ENCODE measurements around the gene PWWP2B.

Gene PWWP2B

DNA sequence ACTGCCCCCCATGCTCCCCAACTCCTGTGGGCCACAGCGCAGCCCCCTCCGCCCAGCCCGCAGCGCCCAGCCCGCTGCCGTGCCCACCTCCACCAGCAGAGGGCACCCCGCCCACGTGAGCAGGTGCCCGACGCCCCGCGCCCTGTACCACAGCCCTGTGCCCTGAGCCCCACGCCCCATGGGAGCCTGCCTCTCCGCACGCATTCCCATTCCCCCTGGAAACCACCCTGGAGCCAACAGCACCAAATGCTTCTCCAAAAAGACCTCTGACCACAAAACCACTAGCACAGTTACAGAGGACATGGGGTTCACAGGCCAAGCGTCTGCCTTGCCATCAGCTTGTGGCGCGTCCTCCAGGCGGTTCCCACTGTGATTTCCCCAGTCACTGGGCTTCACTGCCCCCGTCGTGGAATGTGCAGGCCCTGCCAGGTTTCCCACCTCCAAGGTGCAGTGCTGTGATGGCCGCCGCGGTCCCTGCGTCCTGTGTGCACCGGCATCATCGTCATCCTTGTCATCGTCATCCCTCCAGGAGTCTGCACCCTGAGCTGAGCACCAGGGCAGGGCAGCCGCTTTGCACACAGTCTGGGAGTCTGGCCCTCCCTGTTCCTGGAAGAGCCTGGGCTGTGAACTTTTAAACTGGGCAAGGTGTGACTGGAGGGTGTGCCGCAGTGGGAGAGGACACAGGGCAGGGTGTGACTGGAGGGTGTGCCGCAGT, 61.7 kb downstream of the PWWP2B start:
- DNase-seq (ENCODE audit: low read depth in 2 of 2), result no peak

DNA sequence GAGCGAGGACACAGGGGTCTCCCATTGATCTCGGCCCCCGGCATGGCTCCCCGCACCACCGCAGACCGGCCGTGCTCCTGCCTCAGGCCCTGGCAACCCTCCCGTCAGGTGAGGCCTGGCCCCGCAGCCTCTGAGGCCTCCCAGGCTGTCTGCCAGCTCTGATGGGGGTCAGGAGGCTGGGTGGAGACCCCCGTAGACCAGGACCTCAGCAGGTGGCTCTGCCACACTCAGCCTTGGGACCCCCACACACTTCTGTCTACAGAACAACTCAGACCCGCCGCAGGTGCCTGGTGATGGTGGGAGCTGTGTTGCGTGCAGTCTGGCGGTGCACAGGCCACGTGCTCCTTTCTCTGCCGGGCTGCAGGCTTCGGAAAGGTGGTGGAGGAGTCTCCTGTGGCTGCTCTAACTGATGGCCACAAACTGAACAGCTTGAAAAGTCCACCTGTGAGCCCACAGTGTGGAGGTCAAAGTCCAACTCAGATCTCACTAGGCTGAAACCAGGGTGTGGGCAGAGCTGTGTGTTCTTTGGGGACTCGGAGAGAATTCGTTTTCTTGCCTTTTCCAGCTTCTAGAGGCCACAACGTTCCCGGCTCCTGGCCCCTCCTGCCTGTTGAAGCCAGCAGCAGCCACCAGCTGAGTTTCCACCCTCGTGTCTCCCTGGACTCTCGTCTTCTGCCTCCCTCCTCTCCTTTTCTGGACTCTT, 62.5 kb downstream of the PWWP2B start:
- DNase-seq (ENCODE audit: low read depth in 2 of 2), result no peak

DNA sequence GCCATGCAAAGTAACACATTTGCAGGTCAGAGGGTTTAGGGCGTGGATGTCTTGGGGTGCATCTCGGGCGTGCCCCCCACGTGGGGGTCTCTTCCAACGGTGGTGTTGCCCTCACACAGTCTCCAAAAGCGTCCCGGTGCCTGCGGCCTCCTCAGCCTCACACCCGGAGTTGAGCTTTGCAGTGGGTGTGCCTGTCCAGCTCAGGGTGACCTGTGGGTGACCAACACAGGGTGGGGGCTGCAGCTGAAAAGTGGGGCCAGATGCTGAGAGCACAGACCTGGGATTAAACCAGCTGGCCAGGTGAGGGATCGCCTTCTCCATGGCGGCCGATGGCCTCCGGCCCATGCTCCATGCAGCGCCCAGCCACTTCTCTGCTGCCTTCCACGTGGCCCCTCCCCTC, 63.1 kb downstream of the PWWP2B start:
- no peak for DNase-seq (ENCODE audit: low read depth in 2 of 2)

DNA sequence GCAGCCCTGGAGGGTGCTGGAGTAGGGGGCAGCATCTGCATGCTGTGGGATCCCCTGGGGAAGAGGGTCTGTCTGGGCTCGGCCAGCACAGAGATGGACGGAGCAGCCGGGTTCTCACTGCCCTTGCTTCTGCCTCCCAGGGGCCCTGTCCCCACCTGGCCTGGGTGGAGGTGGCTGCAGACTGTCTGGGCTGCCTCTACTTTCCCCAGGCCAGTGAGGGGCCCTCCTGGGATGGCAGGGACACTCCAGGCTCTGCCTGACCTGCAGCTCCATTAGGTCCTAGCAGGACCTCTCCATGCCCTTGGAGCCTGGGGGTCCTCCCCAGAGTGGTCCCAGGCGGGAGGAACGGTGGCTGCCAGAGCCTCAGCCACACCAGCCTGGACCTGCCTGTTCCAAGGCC, 63.7 kb downstream of the PWWP2B start:
- DNase-seq (ENCODE audit: low read depth in 2 of 2), result no peak

DNA sequence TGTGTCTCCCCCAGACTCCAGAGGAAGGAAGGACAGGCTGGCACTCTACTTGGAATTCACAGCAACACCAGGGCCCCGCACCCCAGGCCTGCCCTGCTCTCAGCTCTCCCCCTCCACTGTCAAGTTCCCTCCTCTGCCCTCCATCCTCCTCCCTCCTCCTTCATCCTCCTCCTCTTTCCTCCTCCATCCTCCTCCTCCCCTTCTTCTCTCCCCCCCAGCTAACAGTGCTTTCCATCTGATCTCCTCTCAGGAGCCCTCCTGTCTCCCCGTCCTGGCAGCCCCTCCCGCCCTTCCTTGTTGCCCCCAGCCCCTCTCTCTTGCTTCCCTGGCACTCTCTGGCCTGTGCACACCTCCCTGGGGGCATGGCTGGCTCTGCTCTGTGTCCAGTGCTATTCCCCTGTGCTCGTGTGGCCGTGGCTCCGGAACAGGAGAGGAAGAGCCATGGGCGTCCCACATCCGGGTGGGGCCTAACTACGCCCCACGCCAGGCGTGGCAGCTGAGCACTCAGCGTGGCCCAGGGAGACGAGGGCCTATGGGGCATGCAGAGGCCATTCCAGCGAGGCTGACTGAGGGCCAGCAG, 64.2 kb downstream of the PWWP2B start:
- DNase-seq (ENCODE audit: low read depth in 2 of 2), result no peak

DNA sequence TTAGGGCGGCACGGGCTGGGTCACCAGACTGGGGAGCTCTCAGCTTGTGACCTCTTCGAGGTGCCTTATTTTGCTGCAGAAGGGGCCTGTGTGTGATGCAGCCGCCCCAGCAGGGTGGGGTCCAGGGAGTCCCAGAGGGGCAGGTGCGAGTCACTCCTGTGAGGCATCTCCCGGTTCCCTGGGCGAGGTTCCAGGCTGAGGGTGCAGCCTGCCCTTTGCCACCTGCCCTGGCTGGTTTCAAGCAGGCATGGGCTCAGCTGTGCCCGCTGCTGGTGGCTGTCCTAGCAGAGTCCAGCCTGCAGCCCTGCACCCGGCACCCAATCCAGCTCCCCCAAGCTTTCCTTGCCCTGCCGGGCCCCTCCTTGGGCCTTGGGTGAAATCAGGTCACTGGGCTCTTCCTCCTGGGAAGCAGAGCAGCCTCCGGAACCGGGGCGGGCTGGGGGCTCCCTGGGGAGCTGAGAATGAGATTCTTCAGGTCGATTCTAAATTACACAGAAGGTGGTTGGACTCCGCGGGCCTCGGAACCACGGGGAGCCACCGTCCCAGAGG, 64.8 kb downstream of the PWWP2B start:
- no peak for DNase-seq (ENCODE audit: low read depth in 2 of 2)

DNA sequence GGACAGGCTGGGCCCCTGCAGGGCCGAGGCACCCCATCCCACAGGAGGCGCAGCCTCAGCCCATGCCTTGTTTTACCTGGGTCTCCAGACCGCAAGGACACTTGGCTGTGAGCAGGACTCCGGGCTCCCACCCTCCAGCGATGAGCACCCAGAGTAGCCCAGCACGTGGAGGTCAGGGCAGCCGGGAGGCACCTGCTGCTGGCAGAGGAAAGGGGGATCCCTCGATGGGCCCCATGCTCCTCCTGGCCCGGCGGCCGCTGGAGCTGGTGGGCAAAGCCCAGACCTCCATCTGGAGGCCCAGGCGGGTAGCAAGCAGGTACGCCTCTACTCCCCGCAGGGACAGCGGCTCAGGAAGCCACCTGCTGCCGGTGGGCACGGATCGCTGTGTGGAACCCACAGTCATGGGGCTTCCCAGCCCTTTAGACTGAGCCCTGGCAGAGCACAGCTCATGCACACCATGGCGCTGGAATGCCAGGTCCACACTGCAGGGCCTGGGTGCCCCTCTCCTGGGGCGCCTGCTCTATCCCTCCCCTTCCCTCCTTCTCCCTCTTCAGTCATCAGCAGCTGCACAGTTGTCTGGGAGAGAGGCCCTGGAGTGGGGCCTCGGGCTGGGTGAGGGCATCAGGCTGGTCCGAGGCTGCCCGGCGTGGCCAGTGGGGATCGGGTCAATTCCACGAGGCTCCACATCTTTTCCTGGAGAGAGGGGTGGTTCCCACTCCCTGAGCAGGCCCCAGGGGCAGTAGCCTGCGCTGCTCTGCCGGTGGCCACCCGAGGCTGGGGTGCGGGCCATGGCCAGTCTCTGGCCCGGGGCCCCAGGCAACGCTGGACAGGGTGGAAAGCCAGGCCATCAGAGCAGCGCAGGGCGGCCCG, 65.7 kb downstream of the PWWP2B start:
- no peak for DNase-seq (ENCODE audit: low read depth in 2 of 2)

DNA sequence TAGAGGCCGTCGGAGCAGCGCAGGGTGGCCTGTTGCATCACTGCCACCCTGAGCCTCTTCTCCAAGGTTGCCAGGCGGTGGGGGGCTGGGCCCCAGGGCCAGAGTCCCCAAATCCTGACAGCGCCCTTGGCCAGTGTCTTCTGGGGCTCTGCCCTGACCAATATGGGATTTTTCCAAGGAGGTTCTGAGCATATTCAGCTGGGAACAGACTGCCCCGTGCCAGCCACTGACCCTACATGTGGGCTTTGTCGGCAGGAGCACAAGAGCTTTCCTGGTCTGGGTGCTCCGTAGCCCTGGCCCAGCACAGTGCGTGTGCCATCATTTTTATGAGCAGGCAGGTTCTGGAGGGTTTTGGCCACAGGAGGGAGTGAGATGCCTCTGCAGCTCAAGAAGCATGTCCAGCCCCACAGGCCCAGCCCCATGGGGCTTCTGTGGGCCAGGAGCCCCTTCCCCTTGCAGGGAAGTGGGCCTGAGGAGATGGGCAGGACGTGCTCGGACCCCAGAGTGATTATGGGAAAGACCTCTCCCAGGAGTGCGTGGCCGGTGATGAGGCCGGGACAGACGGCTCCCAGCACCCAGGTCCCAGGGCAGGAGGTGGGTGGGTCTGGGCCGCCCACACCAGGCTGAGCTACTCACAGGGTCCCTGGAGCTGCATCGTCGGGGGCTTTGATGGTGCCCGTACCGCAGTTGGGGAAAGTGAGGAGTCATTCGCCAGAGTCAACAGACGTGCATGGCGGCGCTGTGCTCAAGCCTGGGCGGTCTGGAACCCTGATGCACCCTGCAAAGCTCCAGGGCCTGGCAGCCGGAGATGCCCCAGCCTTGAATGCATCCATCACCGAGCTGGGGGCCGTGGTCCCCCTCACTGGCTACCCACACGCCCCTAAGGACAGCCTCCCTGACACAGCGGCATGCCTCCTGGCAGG, 66.6 kb downstream of the PWWP2B start:
- DNase-seq (ENCODE audit: low read depth in 2 of 2), result no peak

DNA sequence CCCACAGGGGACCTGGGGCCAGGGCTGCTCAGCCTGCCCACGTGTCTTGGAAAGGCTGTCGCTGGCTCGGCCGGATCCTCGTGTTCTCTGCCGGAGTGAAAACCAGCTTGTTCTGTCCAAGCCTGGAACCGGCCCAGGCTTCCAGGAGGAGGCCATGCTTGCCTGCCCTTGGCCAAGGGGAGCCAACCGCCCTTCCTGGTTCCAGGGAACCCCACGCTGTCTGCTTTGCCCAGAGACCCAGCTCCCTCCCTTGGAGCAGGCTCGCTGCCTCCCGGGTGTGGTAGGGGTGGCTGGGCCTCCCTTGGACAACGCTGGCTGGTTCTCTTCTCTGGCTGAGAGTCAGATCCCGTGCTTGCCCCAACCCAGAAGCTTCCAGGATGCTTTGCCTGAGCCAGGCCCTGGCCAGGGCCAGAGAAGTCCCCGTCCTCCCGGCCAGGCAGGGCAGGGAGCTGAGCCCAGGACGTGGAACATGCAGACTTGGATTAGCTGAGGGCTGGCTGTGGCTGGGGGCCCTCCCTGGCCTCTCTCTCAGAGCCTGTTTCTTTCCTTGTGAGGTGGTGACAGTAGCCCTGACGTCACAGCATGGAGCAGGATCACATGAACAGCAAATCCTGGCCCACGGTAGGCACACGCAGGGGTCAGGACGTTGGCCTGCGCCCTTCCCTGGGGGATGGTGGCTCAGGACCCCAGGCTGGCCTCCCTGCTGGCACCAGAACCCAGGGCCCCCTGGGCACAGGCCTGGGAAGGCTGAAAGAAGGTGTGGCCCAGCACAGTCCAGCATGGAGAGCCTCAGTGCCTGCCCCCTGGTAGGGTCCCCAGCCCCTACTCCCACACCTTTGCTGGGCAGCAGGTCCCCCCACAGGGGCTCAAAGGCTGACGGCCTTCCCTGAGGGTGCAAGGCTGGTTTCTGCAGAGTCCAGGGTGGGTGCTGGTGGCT, 67.5 kb downstream of the PWWP2B start:
- no peak for DNase-seq (ENCODE audit: low read depth in 2 of 2)

DNA sequence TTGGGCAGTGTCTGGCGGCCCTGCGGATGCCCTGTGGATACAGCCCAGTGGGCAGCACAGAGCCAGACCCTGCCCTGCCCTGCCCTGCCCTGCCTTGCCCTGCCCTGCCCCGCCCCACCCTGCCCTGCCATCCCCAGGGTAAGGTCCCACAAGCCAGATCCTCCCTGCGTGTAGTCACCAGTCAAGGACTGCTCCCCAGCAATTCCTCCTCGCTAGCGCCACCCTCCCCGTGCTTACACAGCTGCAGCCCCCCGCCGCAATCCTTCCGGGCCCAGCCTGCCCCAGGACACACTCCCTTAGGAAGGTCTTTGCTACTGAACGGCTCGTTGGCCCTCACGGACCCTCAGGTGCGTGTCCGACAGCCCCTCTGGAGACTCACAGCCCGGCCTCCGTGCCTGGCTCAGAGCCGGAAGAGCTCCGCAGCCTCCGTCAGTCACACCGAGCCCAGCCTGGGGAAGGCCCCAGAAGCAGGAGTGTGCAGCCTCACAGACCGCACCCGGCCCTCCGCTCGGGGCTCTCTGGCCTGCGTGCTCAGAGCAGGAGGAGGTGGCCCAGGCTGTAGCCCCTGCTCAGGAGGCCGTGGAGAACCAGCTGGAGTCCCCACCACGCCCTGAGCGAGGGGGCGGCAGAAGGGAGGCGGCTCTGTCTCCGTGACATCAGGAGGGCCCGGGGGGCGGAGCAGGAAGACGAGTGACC, 68.3 kb downstream of the PWWP2B start:
- DNase-seq (ENCODE audit: low read depth in 2 of 2), result no peak

DNA sequence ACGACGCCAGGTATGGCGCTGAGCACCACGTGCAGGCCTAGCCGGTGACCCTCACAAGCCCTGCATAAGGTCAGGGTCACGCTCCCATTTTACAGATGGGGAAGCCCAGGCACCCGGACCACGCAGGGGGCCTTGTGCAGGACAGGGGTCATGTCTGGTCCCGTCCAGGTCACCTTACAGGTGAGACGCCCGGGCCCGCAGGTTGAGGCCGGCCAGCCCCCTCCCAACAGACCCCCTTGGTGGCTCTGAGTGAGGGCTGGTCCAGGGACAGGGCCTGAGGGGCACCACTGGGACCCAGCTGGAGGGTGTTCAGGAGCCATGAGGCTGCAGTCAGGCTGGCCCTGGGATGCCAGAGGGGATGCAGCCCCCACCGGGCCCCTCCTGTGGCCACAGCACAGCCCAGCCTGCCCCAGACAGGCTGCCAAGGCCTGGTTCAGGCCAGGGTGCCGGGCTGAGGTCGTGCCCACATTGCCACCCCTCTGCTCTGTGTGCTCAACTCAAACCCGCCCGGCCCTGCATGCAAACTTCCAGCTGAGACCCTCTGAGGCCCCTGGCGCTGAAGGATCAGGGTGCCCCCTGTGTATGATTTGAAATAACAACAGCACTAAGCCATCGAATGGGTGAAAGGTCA, 69.0 kb downstream of the PWWP2B start:
- DNase-seq (ENCODE audit: low read depth in 2 of 2), result no peak

DNA sequence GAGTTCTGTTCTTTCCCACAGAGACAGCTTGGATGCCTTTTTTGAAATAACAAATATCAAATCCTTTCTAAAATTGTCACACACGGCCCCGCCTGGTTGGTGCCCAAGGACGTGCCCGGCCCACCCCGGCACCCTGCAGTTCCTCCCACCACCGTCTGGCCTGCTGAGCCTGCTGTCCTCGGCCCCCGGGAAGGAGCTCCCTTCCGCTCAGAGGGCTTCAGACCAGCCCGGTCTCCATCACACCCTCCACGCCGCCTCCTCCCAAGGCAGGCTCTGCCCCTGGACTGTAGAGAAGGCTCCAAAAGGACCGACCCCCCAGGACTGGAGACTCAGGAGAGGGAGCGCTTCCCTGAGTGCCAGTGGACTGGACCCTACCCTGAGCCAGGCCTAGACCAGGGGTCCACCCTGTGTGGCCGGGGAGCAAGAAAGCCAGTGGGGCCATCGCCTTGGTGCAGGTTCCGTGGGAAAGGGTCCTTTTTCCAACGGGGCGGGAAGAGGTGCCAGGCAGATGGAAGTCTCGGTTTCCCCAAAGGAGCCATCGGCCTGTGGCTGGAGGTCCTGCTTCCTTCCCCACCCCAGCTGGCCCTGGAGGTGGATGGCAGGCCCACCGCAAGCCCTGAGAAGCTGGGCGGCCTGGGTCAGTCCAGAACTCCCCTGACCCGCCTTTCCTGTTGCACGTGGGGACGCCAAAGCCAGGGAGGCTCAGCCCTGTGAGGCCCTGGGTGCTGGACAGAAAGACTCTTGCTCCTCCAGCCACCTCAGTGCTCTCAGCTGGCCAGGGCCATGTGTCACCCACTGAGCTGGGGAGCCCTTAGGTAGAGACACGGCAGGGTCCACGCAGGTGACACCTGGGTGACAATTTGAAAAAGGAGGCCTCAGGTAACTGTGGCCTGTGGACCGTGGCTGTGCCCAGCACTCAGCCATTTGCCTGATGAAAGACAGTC, 69.8 kb downstream of the PWWP2B start:
- DNase-seq (ENCODE audit: low read depth in 2 of 2), result no peak

All from stimulated activated CD8-positive, alpha-beta memory T cell treated with anti-CD3 and anti-CD28 coated beads, Interleukin-15, amount 100 ng/mL, for 4 hours (primary cell).